ENCODE data around the gene GPR18. TPM values are rescaled to one million over a fixed set of nuclear protein-coding genes. Genes with fewer than 3 reads are reported as not detected.

GPR18 gene
- total RNA-seq, 4 donors from 2014 or later: 0.36 TPM; not detected in 3

DNA sequence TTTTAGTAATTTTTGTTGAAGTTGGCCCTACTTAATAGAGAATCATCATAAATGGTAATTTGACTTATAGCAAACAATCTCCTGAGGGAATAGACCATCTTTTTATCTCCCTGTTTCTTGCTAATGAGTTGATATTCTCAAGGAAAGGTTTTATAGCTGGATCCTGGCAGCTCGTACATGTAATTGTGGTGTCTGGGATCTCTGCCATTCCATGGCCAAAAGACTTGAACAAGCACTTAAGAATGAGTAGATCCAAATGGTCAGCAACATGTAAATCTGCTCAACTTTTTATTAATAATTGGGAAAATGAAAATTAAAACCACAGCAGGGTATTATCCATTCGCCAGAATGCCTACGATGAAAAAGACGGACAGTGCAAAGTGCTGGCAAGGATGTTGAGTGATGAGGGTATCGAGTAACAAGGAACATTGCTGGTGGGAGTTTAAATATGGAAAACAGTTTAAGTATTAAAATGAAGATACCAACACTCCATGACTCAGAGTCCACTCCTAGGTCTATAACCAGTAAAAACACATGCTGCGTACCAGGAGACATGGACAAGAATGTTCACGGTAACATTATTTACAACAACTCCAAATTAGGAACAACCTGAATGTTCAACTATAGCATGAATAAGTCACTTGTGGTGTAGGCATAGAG, 5.1 kb upstream of the GPR18 start:
- ATAC-seq (ENCODE audit: low FRiP score): no peak
- TF ChIP-seq, protein P1, sequence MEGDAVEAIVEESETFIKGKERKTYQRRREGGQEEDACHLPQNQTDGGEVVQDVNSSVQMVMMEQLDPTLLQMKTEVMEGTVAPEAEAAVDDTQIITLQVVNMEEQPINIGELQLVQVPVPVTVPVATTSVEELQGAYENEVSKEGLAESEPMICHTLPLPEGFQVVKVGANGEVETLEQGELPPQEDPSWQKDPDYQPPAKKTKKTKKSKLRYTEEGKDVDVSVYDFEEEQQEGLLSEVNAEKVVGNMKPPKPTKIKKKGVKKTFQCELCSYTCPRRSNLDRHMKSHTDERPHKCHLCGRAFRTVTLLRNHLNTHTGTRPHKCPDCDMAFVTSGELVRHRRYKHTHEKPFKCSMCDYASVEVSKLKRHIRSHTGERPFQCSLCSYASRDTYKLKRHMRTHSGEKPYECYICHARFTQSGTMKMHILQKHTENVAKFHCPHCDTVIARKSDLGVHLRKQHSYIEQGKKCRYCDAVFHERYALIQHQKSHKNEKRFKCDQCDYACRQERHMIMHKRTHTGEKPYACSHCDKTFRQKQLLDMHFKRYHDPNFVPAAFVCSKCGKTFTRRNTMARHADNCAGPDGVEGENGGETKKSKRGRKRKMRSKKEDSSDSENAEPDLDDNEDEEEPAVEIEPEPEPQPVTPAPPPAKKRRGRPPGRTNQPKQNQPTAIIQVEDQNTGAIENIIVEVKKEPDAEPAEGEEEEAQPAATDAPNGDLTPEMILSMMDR (IDR thresholded peaks at IDR 0.05): no peak
- no peak for DNase-seq (ENCODE audit: low spot score)

DNA sequence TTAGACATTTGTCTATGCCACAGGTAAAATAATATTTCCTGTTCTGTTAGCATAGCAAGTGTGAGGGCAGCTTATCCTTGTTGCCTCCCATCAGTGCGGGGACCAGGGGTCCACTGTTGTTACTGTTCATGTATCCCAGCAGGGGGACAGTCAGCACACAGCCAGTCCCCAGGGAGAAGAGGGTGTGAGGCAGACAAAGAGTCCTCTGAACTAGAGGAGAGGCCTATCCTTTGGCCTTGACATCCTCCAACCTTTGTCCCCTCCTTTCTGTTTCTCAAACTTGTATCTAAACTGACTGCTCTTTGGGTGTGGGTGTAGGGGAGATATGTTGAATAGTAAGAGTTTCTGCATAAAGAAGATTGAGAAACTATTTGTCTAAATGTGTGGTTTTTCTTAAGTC, 2.9 kb upstream of the GPR18 start:
- TF ChIP-seq, protein P1 (IDR thresholded peaks at IDR 0.05): no peak
- DNase-seq (ENCODE audit: low spot score): no peak
- ATAC-seq (ENCODE audit: low FRiP score): no peak

DNA sequence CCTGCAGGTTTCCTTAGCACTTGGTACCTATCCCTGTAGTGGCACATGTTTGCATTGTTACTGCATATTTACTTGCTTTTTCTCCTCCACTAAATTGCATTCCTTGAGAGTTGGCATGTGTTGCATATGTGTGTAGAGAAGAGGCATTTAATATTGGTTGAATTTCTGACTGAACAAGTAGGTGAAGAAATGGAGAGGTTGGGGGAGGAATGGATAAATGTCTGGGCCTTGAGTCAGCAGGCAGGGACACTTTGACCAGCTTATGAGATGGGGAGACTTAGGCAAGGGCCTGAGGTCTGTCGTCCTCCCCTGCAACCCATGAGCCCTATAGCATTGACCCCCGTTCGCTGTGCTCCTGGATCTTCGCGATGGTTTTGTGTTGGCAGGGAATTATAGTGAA, 2.0 kb upstream of the GPR18 start:
- ATAC-seq (ENCODE audit: low FRiP score): no peak
- no peak for DNase-seq (ENCODE audit: low spot score)
- TF ChIP-seq, protein P1 (IDR thresholded peaks at IDR 0.05): no peak

DNA sequence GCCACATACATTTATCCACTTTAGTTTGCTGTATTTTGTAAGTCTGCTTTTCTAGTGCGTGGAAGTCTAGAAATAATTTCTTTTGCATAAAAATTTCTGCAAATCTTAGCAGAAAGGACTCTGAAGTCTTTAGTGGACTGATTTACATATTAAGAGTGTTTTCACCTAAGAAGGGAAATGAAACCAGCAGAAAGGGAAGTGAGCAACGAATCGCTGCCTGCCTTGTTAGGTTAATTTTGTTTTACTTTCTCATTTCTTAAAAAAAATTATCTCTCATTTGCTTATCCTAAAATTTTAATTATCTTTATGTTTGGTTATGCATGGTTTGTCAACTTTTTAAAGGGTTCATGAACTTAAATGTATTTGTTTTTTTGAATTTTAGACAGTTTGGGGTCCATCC, 767 bp upstream of the GPR18 start:
- TF ChIP-seq, protein P1 (IDR thresholded peaks at IDR 0.05): no peak
- no peak for ATAC-seq (ENCODE audit: low FRiP score)

DNA sequence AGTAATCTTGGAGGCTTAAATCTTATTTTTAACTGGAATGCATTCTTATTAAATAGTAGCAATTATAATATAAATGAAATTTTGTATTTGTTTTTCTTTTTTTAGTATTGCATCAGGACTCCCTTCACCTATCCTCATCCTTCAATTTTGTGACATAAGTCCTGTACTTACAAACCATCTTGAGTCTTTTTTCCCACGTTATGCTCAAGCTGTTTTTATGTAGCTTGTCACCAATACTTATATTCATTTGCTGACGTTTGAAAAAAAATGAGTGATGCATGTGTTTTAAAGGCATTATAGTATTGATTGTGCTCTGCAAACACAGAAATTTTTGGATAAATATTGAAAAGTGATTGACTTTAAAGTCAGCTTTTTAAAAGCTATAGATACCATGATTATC, 888 bp downstream of the GPR18 start:
- TF ChIP-seq, protein P1 (IDR thresholded peaks at IDR 0.05): no peak
- DNase-seq (ENCODE audit: low spot score) (no peak), ATAC-seq (ENCODE audit: low FRiP score) (no peak)

More for the DNA sequence above, 767 bp upstream of the GPR18 start:
- no peak for DNase-seq (ENCODE audit: low spot score)

DNA sequence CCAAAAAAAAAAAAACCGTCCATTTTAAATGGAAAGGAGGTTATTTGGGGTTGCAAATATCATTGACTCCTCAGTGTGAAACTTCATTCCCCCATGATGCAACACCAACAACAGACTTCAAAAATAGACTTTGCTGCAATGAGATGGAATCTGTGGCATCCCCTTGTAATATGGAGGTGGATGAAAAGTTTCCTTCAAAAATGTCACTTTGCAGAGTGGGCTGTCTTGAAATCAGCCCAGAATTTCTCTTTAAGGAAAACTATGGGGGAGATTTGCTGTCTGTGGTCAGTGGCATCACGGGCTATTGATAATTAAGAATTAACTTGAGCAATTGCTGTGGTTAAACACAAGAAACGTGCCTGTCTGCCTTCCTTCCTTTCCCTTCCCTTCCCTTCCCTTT, 1.5 kb downstream of the GPR18 start:
- ATAC-seq (ENCODE audit: low FRiP score) (no peak), DNase-seq (ENCODE audit: low spot score) (no peak)
- TF ChIP-seq, protein P1 (IDR thresholded peaks at IDR 0.05): no peak

DNA sequence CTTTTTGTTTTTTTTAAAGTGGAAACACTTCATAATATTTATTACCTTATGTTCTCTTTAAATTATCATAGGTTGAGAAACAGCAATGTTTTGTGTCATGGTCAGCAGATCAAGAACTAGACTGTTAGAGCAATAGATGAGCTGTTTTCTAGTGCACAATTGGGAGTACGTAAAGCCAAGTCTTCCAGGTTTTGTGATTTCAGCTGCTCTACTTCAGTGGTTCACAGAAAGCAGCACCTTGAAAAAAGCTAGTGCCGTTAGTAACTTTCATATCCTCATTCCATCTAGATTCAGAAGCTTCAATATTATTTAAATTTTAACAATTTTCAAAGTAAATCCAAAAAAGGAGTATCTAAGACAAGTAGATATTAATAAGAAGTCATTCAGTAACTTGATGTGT, 1.9 kb downstream of the GPR18 start:
- DNase-seq (ENCODE audit: low spot score) (no peak), ATAC-seq (ENCODE audit: low FRiP score) (no peak)
- TF ChIP-seq, protein P1 (IDR thresholded peaks at IDR 0.05): no peak

Data from omental fat pad (tissue), 4 donors.